ENCODE data around the gene ASGR2.
"Not testable (repeated sequence)": the region's sequence is repeated elsewhere in the genome, so short reads cannot be mapped to it uniquely, and the experiment has no call there.

ASGR2 gene

DNA sequence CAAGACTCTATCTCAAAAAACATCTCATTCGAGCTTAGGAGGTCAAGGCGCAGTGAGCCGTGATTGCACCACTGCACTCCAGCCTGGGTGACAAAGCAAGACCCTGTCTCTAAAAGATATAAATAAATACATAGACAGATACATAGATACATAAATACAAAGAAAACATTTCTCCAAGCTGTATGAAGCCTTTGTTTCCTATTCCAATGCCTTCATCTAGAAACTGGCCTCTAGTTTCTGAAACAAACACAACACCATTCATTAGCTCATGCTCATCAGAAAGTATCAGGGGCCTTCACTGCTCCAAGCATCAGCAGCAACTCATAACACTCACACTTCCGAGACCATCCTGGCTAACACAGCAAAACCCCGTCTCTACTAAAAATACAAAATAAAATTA, 10.3 kb upstream of the ASGR2 start:
- DNase-seq (ENCODE audit: low read depth) = no peak

DNA sequence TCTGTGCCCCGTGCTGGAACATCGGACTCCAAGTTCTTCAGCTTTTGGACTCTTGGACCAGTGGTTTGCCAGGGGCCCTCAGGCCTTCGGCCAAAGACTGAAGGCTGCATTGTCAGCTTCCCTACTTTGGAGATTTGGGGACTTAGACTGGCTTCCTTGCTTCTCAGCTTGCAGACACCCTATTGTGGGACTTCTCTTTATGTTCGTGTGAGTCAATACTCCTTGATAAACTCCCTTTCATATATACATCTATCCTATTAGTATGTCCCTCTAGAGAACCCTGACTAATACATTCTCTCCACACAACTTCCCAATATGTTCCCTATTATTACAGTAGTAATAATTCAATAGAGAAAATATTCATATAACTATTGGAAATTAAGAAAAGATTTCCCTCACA, 9.2 kb upstream of the ASGR2 start:
- DNase-seq (ENCODE audit: low read depth) = no peak

DNA sequence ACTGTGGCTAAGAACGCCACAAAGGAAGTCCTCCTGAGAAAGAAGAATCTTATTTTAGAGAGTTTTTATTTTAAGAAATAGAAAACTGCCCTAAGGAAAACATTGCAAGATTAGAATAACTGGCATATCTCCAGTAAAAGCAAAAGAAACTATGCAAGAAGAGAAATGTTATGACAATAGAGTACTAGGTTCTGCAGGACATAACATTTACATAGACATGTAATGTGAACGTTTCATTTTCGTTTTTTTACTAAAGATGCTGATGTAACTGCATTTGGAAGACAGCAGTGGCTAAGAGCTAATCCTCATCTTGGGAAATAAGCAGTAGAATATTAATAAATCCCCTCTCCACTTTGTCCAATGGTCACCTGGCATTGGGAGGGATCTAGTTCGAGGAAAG, 7.8 kb upstream of the ASGR2 start:
- DNase-seq (ENCODE audit: low read depth) = no peak

DNA sequence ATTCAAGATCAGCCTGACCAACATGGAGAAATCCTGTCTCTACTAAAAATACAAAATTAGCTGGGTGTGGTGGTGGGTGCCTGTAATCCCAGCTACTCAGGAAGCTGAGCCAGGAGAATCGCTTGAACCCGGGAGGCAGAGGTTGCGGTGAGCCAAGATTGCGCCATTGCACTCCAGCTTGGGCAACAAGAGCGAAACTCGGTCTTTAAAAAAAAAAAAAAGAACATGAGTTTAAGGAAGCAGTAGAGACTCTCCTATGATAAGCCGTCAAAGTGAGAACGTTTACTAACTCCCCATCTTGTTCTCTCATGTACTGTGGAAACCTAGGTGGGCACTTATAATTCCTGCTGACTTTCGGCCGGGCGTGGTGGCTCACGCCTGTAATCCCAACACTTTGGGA, 6.0 kb upstream of the ASGR2 start:
- DNase-seq (ENCODE audit: low read depth) = not testable (repeated sequence)

GRCh38 chr17:7120123-7120522, 5.5 kb upstream of the ASGR2 start:
- no peak for DNase-seq (ENCODE audit: low read depth)

DNA sequence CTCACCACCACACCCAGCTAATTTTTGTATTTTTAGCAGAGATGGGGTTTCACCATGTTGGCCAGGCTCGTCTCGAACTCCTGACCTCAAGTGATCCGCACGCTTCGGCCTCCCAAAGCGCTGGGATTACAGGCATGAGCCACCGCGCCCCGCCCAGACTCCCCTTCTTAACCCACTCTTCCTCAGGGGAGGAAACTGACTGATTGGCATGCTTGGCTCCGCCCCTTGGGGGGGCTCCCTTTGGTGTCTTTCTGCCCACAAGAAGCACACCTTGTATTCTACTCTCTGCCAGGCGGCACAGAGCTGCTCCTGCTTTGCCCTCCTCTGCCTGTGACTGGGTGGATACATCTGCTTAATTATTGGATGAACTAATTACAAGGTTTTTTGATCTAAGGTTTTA, 4.7 kb upstream of the ASGR2 start:
- DNase-seq (ENCODE audit: low read depth) = no peak

GRCh38 chr17:7114875-7115614, 423 bp upstream of the ASGR2 start:
- peak; percentile 11 for DNase-seq (ENCODE audit: low read depth)

DNA sequence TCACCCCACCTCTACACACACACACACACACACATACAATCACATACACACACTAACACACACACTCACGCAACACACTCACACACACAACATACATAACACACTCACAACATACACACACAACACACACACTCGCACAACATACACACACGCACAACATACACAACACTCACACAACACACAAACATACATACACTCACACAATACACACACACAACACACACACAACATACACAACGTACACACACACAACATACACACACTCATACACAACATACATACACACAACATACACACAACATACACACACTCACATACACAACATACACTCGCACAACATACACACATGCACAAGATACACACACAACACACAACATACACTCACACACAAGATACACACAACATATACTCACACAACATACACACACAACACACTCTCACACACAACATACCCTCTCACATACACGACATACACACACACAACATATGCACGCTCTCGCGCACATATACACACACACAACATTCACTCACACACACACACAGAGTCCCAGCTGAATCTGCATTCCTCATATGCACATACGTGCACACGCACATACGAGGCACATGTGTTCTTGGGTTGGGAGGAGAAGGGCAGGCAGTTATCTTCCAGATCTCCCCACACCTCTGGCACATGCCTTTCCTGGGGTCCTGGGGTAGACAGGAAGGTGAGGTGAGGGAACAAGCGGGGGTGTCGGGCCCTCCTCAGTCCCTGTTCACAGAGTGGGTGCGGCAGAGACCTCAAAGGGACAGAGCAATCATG, 1.1 kb downstream of the ASGR2 start:
- DNase-seq (ENCODE audit: low read depth) = no peak

GRCh38 chr17:7112510-7113108, 2.0 kb downstream of the ASGR2 start:
- DNase-seq (ENCODE audit: low read depth) = no peak

- DNase-seq (ENCODE audit: low read depth) = no peak
These were observed 2.7 kb downstream of the ASGR2 start for GRCh38 chr17:7111784-7112509.

DNA sequence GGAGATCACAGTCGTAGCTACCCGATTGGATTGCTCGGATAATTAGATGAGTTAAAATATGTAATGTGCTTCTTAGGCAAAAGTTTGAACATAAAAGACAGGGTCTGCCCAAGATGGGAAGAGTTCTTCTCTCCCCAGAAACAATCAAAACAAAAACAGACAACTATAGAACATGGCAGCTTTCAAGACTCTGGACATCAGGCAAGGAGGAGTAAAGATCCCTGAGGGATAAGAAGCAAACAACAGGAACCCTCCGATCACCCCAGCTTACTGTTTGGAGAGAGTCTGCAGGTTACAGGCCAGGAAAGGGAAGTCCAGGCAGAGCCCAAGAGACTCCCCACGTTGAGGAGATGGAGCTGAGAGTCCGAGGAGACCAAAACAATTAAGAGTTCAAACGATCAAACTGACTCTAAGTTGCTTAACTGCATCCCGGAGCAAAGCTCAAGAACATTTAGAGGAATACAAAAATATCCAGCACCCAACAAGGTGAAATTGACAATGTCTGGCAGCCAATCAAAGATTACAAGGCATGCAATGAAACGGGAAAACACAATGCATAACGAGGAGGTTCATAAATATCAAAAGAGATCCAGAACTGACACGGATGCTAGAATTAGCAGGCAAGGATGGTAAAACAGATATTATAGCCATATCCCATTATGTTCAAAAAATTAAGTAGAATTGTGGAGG, 3.9 kb downstream of the ASGR2 start:
- DNase-seq (ENCODE audit: low read depth) = no peak

DNA sequence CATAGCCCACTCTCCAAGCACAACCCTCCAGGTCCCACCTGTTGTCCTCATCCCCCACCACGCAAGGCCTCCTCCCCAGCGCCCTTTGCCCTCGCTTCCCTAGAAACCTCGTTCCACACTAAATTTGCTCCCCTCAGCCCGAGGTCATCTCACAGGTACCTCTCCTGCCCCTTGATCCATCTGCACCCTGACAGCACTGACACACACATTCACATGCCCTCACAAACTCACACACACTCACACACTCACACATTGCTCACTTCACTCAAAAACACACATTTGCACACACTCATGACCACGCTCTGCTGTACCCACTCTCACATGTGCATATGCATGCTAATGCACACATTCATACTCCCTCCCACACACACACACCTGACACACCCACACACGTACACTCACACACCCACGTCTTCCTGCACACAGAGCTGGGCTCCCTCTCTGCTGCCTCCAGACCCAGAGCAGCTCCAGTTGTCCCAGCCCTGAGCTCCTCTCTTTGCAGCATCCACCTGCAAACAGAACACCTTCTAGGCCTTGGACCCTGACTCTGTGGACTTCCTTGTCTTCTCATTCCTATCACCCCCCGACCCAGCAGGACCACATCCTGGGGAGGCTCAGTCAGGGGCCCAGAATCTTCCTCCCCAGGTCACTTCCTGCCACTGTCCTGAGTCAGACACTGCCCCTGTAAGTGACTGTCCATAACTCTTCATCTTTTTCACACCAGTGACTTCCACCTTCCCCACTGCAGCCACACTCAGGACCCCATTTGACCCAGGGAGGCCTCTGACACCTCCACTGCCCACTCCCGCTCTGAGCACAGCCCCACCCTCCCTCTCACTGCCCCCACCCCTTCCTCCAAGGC, 4.9 kb downstream of the ASGR2 start:
- no peak for DNase-seq (ENCODE audit: low read depth)

- DNase-seq (ENCODE audit: low read depth) = no peak
These were observed 5.6 kb downstream of the ASGR2 start for GRCh38 chr17:7108981-7109380.

DNA sequence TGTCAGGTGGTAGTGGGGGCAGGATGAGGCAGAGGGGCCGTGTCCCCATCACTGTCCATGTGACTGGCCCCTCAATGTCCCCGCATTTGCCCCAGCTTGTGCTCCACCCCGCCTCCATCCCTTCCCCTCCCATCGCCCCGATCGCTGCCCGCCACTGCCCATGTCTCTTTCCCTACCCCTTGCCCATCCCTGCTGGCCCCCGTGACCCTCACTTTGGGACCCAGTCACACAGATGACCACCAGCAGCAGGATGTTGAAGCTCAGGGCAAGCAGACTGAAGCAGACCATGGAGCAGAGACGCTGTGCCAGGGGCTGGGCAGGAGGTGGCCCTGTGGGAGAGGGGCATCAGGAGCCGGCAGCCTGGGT, 6.1 kb downstream of the ASGR2 start:
- DNase-seq (ENCODE audit: low read depth) = no peak

GRCh38 chr17:7107795-7108559, 6.6 kb downstream of the ASGR2 start:
- no peak for DNase-seq (ENCODE audit: low read depth)

- no peak for DNase-seq (ENCODE audit: low read depth)
These were observed 7.4 kb downstream of the ASGR2 start for GRCh38 chr17:7107012-7107754.

GRCh38 chr17:7102421-7102820, 12.2 kb downstream of the ASGR2 start:
- no peak for DNase-seq (ENCODE audit: low read depth)

DNA sequence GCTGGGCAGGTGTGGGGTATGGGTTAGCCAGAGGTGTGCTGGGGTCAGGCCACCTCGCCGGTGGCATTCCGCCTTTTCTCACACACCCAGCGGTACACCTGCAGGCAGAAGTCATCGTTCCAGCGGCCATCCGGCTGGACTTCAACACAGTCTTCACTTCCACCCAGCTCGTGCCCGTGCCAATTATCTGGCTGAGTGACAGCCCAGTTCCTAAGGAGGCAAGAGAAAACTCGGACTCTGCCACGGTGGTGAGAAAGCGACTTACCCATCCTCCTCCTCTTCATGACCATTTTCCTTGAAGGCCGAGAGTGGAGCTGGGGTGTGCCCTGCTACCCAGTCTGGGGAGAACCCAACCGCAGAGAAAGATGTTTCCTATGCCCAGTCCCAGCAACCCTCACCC, 13.1 kb downstream of the ASGR2 start:
- no peak for DNase-seq (ENCODE audit: low read depth)

DNA sequence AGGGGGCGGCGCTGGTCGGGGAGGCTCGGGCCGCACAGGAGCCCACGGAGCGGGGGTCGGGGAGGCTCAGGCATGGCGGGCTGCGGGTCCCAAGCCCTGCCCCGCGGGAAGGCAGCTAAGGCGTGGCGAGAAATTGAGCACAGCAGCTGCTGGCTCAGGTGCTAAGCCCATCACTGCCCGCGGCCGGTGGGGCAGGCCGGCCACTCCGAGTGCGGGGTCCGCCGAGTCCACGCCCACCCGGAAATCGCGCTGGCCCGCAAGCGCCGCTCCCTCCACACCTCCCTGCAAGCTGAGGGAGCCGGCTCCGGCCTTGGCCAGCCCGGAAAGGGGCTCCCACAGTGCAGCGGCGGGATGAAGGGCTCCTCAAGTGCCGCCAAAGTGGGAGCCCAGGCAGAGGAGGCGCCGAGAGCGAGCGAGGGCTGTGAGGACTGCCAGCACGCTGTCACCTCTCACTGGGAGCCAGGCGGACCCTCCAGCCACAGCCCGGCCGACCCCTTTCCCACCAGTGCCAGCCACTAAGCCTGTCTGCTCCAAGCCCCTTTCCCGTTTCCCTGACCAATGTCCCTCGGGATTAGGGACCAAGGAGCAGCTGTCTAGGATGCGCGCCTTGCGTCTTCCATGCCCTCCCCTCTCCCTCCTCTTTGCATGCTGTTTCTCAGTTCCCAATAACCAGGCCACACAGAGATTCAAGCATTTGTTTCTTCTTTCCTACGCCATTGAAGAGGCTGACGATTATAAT, 13.8 kb downstream of the ASGR2 start:
- DNase-seq (ENCODE audit: low read depth) = not testable (repeated sequence)

Measured in CMK (cell line).